ENCODE results near the gene POP5.
"Not testable (repeated sequence)": the region's sequence is repeated elsewhere in the genome, so short reads cannot be mapped to it uniquely, and the experiment has no call there.

The POP5 gene

GRCh38 chr12:120580787-120581723 lies at the start of gene POP5:
TSS of gene POP5 (minus strand) at chr12:120581402. CDS start at chr12:120581362, 40 bp downstream.
- DNase-seq: peak; percentile 97

- no peak for DNase-seq
Observed at GRCh38 chr12:120630104-120630892, 49.1 kb upstream of the POP5 start.

- no peak for DNase-seq
Observed at GRCh38 chr12:120628919-120629318, 47.7 kb upstream of the POP5 start.

GRCh38 chr12:120625557-120626419 lies 44.6 kb upstream of the POP5 start:
- DNase-seq: no peak

GRCh38 chr12:120620624-120621023 lies 39.4 kb upstream of the POP5 start:
- no peak for DNase-seq

- no peak for DNase-seq
Observed at GRCh38 chr12:120618954-120619615, 37.9 kb upstream of the POP5 start.

- DNase-seq: not testable (repeated sequence)
Observed at GRCh38 chr12:120617767-120618166, 36.6 kb upstream of the POP5 start.

GRCh38 chr12:120617193-120617592 lies 36.0 kb upstream of the POP5 start:
- DNase-seq: not testable (repeated sequence)

- no peak for DNase-seq
Observed at GRCh38 chr12:120614848-120615247, 33.6 kb upstream of the POP5 start.

GRCh38 chr12:120611534-120611933 lies 30.3 kb upstream of the POP5 start:
- not testable (repeated sequence) for DNase-seq

- DNase-seq: no peak
Observed at GRCh38 chr12:120610560-120610959, 29.4 kb upstream of the POP5 start.

GRCh38 chr12:120602416-120602815 lies 21.2 kb upstream of the POP5 start:
- DNase-seq: not testable (repeated sequence)

GRCh38 chr12:120599672-120600552 lies 18.7 kb upstream of the POP5 start:
- DNase-seq: no peak

GRCh38 chr12:120598674-120599463 lies 17.7 kb upstream of the POP5 start:
- no peak for DNase-seq

- DNase-seq: no peak
Observed at GRCh38 chr12:120597861-120598260, 16.7 kb upstream of the POP5 start.

- no peak for DNase-seq
Observed at GRCh38 chr12:120596901-120597300, 15.7 kb upstream of the POP5 start.

GRCh38 chr12:120592121-120593049 lies 11.2 kb upstream of the POP5 start:
- no peak for DNase-seq

- DNase-seq: no peak
Observed at GRCh38 chr12:120590741-120591407, 9.7 kb upstream of the POP5 start.
